ENCODE results near the gene MSX1.
A peak's percentile ranks its signal among the peaks of the same experiment; 100 is the strongest.

Gene MSX1

GRCh38 chr4:4840351-4840750, 19.1 kb upstream of the MSX1 start:
- no peak for DNase-seq (ENCODE audit: low read depth in 2 of 2, low spot score in 1 of 2)

GRCh38 chr4:4841156-4841555, 18.3 kb upstream of the MSX1 start:
- no peak for DNase-seq (ENCODE audit: low read depth in 2 of 2, low spot score in 1 of 2)

DNA sequence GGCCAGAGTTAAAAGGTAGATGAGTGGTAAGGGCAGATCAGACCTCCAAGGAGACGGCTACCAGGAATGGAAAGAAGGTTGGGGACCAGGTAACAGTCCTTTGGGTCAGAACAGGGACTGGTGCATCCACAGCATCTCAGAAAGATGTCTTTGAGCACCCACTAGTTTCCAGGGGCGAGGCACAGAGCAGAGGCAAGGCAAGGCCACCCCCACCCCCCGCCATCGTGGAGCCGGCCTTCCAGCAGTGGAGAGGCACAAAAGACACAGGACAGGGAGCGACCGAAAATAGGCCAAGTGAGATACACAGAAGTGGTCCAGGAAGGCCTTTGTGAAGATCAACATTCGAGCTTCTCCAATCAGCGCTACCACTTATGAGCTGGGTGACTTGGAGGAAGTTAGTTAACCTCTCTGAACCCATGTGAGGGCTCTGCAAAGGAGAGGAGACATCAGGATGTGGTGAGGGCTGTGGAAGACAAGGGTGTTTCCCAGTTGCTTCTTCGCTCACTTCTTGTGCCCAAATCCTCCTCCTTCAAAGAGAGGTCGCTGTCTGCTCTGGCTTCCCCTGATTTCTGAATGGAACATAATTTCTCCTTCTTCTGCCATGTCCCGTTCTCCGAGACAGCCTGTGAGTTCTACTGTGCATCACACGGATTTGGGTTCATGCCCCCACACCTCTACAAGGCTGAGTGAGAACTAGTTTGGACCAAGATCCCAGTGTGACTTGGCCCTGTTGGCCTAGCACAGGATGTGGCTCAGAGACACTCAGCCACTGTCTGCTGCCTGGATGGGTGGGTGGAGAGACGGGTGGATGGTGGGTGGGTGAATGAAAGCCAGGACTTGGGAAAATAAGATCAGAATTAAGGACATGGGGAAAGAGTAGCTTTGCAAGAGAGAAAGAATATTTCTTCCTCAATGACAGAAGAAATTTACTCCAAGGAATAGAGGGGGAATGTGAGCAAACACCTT, 16.7 kb upstream of the MSX1 start:
- DNase-seq (ENCODE audit: low read depth in 2 of 2, low spot score in 1 of 2) = no peak

DNA sequence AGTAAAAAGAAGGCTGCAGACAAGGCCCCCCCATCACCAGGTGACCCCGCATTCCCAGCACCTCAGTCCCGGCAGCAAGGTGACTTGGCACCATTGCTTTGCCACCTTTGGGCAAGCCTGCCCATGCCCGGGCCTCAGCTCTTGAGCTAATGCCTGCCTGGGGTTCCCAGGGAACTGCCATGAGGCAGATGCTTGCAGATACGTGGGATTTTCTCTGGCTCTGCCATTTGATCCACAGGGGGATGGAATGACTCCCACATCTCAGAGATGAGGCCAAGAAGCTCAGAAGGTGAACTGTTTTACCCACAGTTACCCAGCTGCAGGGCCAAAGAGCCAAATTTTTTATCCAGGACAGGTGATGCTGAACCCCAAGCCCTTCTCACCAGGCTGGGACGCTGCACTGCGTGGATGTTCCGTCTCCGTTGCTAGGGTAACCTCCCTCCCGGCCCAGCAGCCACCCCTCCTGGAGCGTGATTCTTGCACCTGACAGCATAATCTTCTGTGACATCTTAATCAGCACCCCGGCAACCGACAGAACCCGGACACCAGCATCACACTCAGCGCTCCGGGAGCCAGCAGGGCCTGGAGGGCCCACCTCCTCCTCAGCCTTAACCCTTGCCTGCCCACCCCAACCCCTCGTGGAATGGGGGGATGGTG, 15.7 kb upstream of the MSX1 start:
- DNase-seq (ENCODE audit: low read depth in 2 of 2, low spot score in 1 of 2) = no peak

DNA sequence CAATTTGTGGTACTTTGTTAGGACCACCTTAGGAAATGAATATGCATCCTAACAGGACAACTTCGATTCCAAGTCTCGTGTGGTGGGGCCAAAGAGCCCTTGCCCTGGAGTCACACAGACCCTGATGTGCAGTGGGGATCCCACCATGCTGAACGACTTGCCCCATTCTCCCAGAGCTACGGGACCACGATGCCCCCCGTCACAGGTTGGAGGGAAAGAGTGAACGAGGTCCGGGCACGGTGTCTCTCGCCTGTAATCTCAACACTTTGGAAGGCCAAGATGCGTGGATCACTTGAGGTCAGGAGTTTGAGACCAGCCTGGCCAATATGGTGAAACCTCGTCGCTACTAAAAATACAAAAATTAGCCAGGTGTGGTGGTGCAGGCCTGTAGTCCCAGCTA, 14.4 kb upstream of the MSX1 start:
- DNase-seq (ENCODE audit: low read depth in 2 of 2, low spot score in 1 of 2) = no peak

GRCh38 chr4:4847011-4847410, 12.5 kb upstream of the MSX1 start:
- no peak for DNase-seq (ENCODE audit: low read depth in 2 of 2, low spot score in 1 of 2)

DNA sequence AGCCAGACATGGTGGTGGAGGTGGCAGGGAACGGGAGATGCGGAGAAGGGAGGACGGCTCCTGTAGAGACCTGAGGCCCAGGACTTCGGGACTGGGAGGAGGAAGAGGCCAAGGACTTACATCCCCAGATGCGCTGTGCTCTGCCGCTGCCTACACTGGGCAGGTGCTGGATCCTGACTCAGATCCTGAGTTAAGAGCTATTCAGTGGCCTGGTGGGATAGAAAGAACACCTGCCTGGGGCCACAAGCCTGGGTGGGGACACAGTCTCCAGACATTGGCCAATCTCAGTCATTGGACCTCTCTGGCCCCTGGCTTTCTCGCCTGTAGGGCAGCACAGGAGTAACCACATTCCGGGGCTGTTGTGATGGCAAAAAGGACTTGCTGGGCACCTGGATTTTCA, 10.9 kb upstream of the MSX1 start:
- no peak for DNase-seq (ENCODE audit: low read depth in 2 of 2, low spot score in 1 of 2)

DNA sequence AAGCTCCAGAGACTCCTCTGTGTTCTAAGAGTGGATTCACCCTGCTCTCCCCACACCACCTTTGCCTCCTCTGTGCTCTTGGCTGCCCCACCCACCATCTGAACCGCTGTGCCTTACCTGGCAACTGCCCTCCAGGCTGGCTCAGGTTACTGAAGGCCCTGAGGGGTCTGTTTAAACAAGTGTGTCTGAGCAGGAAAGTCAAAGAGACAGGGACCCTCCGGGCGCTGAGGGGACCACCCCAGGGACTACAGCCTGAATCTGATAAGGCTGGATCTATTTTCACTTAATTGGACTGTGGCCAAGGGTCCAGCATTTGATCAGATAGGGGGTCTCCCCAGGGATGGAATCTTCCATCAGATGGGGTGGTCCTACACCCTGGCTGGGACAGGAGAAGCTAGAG, 10.4 kb upstream of the MSX1 start:
- no peak for DNase-seq (ENCODE audit: low read depth in 2 of 2, low spot score in 1 of 2)

DNA sequence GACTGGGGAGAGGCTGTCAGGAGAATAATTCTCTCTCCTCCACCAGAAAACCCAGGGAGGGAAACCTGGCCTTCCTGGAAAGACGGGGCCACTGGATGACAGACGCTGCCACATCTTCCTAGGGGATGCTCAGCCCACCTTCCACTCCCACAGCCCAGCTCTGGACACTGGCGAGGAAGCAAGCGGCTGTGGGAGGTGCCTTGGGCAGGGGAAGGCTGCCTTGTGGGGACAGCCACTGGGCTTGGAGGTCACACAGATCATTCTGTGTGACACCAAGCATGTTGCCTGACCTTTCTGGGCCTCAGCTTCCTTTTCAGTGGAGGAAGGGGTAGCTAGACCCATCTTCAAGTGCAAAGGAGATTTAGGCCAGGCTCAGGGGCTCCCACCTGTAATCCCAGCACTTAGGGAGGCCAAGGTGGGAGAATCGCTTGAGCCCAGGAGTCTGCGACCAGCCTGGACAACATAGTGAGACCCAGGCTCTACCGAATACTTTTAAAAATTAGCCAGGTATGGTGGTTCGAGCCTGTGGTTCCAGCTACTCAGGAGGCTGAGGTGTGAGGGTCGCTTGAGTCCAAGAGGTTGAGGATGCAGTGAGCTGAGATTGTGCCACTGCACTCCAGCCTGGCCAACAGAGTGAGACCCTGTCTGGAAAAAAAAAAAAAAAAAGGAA, 9.8 kb upstream of the MSX1 start:
- DNase-seq (ENCODE audit: low read depth in 2 of 2, low spot score in 1 of 2) = no peak

DNA sequence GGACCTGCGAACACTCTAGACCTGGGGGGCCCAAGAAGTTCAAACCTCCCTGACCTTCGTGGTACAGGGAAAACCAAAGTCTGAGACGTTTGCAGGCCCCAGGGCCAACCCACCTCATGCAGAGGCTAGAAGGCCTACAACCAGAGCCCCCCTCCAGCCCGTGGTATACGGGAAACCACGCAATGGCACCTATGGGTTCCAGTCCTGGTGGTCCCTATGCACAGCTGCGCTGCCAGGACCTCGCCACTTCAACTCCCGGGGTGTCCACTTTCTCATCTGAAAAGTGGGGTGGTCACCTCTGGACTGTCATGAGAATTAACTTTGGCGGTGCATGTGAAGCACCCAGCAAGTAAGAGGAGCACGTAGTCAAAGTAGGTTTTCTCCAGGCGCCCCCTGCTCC, 8.4 kb upstream of the MSX1 start:
- no peak for DNase-seq (ENCODE audit: low read depth in 2 of 2, low spot score in 1 of 2)

DNA sequence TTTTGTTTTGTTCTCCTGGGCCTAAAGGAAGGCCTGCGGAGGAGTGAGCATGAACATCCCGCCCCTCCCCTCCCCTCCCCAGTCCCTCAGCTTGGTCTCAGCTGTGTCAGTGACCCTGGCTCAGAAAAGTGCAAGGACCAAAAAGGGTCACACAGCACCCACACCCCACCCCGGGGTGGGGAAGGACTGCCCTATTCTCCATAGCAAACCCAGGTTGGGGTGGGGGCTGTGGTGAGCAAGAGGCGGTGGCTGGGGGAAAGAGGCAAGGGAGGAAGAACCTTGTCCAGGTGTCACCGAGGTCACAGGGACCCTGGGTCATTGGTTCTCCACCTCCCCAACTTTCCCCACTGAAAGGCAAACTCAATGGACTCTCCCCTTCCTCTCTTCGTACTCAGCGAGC, 7.6 kb upstream of the MSX1 start:
- no peak for DNase-seq (ENCODE audit: low read depth in 2 of 2, low spot score in 1 of 2)

GRCh38 chr4:4852591-4853362, 6.7 kb upstream of the MSX1 start:
- peak; percentile 4 to 7 for DNase-seq (ENCODE audit: low read depth in 2 of 2, low spot score in 1 of 2)

DNA sequence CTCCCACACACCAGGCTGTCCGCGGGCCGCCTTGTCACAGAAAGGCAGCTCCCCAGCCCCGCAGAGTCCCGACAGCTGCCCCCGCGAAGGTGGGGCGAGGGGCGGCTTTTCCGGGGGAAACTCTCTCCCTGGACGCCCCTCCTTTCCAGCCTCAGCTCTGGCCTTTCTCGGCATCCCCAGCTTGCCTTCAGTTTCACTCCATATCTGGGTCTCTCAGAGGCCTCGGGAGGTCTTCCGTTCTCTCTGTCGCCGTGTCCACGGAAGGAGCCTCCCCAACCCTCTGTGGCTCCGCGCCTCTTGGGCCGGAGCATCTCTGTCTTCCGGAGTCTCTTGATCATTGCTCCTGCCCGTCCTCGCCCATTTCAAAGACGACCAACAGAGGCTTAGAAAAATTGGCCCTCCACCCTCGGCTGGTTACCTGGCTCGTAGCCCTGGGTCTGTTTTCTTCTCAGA, 6.1 kb upstream of the MSX1 start:
- DNase-seq (ENCODE audit: low read depth in 2 of 2, low spot score in 1 of 2) = no peak

- no peak for DNase-seq (ENCODE audit: low read depth in 2 of 2, low spot score in 1 of 2)
Measured at GRCh38 chr4:4853921-4854648, 5.4 kb upstream of the MSX1 start.

- no peak for DNase-seq (ENCODE audit: low read depth in 2 of 2, low spot score in 1 of 2)
Measured at GRCh38 chr4:4854649-4855295, 4.7 kb upstream of the MSX1 start.

GRCh38 chr4:4855301-4856070, 4.0 kb upstream of the MSX1 start:
- DNase-seq (ENCODE audit: low read depth in 2 of 2, low spot score in 1 of 2) = no peak

DNA sequence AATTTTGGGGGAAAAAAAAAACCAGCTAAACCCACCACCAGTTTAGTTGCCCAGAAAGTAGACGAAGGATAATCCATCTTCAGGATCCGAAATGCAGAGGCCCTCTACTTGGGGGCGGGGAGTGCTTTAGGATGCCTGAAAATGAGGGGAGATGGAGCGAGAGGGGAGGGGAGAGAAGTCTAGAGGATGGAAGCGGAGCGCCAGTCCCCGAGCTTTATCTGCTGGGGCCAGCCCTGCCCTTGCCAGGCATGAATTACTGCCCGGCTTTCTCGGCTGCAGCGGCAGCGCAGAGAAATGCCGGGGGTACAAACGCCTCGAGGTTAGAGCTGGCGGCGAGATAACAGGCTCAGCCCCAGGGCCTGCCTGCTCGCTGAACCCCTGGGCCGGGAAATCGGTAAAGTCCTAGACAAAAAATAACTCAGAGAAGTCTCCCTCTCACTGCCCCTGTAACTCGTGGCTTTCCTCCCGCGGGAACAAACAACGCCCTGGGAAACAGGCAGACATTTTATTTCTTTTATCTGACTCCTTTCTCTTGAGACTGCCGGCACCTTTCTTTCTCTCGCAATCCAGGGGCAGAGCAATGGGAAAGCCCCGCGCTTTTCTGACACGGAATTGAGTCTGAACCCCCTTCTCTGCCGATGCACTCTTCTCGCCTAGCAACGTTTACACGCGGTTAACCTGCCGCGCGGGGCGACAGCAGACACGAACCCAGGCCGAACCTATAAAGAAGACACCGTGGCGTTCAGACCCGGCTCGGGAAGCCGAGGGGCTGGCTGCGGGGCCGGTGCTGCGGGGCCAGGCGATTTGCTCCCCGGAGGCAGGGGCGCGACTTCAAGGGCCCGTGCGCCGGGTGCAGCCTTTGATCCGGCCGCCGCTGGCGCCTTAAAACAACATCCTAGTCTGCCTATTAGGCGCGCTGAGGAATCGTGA, 3.1 kb upstream of the MSX1 start:
- no peak for DNase-seq (ENCODE audit: low read depth in 2 of 2, low spot score in 1 of 2)

Measured in stimulated activated CD8-positive, alpha-beta memory T cell treated with anti-CD3 and anti-CD28 coated beads, Interleukin-4, amount 100 ng/mL, for 4 hours (primary cell).